Fibroblast of peridontal ligament (primary cell): ENCODE data around the gene GFI1.

Experiments used
- DNase-seq: peaks from one replicate; pipeline ENCODE4 v3.0.0-alpha.2; 2010; ENCODE audit errors: extremely low read depth

Gene GFI1

DNA sequence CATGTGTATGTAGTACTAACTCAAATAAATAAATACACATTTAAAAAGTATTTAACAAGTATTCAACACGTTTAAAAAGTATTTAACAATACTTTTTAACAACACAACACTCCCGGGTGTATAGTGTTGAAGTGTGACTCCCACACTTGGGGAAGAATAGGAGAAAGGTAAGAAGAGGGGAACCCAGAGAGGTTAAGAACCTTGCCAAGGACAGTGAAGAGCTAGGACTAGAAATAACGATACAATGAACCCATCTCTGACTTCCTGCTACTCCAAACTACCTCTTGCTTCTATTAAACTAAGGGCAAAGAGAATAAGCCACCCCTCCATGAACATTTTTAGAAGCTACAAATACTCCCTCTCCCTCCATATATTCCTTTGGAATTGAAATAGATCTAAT, 1.7 kb upstream of the GFI1 start:
- no peak for DNase-seq

DNA sequence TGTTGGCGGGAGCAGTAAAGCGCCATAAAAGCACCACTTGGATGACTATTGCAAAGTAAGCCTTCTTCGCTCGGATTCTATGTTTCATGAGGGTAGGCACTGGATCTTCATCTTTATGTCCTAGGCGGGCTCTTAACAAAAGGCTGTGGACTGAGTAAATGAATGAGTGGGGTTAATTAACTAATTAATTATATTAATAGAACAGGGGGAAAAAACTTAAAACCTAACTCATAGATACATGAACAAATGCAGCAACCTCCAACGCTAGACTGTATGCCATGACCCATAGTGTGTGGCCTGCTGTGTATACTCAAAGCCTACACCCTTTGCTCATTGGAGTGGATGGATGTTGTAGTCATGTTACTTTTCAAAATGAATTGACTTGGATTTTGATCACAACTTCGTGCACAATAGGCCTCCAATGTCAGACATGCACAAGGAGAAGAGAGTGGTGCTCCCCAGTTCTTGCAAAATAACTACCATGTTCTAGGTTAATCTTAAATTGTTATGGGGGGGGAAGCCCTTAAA, 417 bp upstream of the GFI1 start:
- no peak for DNase-seq

GRCh38 chr1:92485381-92486250, 1.1 kb downstream of the GFI1 start:
- no peak for DNase-seq

- no peak for DNase-seq
Observed at GRCh38 chr1:92484472-92485380, 2.0 kb downstream of the GFI1 start.

GRCh38 chr1:92483610-92484471, 2.9 kb downstream of the GFI1 start:
- no peak for DNase-seq

- DNase-seq: peak; percentile 9
Observed at GRCh38 chr1:92482665-92483609, 3.8 kb downstream of the GFI1 start.

DNA sequence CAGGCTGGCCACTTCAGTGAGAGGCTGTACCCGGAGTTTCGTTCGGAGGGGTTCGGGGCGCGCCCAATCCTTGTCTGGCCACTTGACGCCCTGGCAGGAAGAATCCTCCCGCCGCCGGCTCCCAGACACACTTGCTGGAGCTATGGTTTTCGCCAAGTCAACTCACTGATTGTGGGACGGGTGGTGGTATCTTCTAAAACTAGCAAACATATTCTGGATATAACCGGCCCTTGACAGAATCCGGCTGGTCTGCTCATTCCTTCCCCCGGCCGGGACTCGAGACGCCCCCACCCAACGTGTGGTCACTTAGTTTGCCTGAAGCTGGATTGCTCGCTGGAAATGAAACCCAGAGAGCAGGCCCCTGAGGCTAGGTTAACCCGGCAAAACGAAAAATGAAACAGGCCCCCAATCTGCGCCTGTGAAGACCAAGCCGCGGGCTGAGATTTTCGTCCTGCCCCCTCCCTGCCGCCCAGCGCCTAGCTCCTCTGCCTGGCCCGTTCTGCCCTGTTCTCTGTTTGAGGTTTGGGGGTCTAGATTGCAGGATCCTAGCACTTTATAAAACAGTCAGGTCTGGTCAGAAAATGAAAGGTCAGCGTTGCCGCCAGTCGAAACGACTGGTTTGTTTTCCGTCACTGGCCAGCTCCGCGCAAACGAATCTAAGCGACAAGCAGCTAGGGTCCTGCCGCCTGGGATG, 4.6 kb downstream of the GFI1 start:
- peak; percentile 7 for DNase-seq

GRCh38 chr1:92481599-92481925, 5.2 kb downstream of the GFI1 start:
- no peak for DNase-seq

DNA sequence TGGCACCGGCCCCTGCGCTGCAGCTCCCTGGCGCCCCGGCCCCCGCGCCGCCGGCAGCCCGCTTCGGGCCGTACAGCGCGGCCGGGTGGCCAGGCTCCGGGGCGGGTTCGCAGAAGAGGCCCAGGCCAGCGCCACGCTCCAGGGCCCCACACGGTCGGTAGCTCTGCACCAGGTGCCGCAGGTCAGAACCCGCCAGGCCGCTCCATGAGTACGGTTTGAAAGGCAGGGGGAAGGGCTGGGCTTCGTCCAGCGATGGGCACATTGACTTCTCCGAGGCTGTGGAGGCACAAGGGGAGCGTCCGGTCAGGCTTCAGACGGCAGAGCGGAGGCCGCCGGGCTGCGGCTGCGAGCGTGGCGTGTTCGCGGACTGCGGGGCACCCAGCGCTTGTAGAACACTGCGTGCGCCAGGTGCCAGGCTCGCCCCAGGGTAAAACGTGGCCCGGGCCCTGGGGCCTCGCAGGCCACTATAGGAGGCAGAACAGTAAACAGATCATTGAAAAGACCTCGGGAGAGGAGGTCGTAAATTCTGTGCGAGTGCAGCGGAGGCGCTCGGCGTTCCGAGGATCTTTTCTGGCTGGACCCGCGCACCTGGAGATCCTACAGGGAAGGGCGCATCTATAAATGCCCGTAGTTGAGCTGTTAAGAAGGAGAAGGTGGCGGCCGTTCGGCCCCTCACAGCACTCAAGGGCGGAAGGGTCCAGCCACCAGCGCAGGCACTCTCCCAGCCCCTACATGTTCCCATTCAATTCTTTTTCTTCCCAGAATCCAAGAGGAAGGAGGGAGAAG, 5.7 kb downstream of the GFI1 start:
- DNase-seq: no peak

DNA sequence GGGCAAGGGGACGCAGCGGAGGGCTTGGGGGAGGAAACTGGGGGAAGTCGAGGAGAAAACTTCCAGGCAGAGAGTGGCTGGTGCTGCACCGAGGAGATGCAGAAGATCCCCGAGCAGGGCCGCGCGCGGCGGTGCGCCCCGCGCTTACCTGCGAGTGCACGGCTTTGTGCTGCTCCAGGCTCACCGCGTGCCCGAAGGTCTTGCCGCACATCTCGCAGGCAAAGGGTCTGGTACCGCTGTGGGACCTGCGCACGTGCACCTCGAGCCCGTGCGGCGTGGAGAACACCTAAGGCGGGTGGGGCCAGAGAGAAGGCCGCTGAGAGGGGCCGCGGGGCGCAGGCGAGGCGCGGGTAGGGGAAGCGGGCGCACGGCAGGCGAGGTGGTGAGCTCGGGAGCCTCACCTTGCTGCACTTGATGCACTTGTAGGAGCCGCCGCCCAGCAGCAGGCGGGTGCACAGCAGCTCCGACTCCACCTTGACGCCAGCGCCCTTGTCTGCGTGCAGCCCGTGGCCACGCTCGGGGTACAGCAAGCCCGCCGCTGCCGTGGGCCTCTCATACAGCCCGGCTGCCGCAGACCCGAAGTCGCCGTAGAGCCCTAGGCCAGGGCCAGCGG, 6.4 kb downstream of the GFI1 start:
- DNase-seq: no peak

DNA sequence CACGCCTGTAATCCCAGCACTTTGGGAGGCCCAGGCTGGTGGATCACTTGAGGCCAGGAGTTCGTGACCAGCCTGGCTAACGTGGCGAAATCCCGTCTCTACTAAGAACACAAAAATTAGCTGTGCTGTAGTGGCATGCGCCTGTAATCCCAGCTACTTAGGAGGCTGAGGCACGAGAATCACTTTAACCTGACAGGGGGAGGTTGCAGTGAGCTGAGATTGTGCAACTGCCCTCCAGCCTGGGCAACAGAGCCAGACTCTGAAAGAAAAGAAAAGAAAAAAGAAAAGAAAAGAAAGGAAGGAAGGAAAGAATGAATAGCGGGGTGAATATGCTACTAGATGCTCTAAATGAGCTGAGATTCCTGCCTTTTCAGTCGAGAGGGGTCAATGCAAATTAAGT, 7.1 kb downstream of the GFI1 start:
- no peak for DNase-seq

GRCh38 chr1:92478393-92478792, 8.3 kb downstream of the GFI1 start:
- no peak for DNase-seq

DNA sequence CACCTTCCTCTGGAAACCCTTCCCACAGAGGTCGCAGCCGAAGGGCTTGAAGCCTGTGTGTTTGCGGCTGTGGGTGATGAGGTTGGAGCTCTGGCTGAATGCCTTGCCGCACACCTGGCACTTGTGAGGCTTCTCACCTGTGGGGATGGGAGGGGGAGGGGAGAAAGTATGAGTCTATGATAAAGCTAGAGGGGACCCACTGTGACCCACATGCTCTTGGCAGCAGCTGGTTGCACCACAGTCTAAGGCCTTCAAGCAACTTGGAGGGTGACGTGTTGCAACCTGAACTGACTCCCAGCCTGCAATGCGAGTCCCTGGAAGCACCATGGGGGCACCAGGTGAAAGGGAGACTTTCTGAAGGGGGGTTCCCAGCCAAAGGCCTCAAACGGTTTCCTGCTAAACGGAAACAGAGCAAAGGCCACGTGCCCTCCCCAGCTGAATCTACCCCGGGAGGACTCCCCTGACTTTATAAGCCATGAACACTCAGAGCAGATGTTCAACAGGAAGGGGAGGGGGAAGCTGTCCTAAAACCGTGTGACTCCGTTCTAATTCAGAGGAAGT, 10.6 kb downstream of the GFI1 start:
- DNase-seq: no peak

DNA sequence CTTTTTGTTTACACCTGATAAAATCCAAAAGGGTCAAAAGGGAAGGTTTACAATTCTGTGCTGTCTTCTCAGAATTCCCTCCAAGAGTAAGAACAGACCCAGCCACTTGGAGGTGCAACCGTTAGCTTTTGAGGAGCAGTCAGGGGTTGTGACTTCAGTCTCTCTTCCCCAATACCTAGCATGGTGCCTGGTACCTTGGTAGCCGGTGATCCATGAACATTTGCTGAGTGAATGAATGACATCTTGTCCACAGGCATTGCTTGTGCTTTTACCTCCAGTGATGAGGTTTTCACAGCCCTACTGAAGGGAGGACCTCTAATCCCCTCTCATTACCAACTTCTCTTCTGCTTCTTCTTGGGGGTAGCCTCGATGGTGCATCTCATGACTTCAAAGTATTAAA, 11.7 kb downstream of the GFI1 start:
- no peak for DNase-seq

DNA sequence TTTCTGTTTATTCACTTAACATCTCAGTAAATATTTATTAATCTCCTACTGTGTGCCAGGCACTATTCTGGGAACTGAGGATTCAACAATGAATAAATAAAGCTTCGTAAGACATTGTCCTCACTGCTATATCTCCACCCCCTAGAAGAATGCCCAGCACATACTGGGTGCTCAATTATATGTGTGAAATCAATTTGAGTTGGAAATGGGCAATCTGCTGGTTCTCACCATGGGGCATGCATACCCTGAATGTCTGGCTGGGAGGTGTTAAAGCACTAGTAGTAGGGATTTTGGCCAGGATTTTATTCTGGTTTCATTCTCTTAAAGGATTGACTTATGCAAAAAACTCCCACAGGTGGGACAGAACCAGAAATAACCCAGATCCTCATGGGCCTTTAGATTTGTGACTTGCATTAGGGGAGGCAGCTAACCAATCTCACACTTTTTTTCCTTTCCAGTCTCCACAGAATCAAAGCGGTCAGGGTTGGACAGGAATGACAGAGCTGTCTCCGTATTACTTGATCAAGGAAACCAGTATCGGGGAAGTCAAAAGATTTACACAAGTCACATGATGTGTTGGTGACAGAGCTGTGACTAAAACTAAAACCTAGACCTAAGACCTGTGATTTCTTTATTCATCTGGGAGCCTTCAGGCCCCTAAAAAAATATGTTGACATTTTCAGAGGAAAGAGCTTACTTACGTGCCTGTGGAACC, 12.8 kb downstream of the GFI1 start:
- DNase-seq: no peak

GRCh38 chr1:92470216-92470615, 16.5 kb downstream of the GFI1 start:
- DNase-seq: no peak

- DNase-seq: no peak
Observed at GRCh38 chr1:92466683-92467352, 19.9 kb downstream of the GFI1 start.
